ENCODE measurements around the gene LYPD6.

Gene LYPD6

GRCh38 chr2:149487189-149487588 lies 156.8 kb downstream of the LYPD6 start:
- H3K4me3 ChIP-seq (replicated peaks; ENCODE audit: insufficient read depth, low read length), result no peak overlapping the region
- no peak for DNase-seq (ENCODE audit: low read depth in 1 of 2, low spot score in 1 of 2)
- peaks cover 2% of the 10 kb centered on the region for H3K27me3 ChIP-seq (ENCODE audit: insufficient read depth, poor library complexity, severe bottlenecking)
- no peak overlapping the region for H3K27ac ChIP-seq (replicated peaks)
- no peak for TF ChIP-seq SPI1 (IDR thresholded peaks at IDR 0.05; ENCODE audit: borderline replicate concordance, low read depth)
- TF ChIP-seq GABPA (IDR thresholded peaks at IDR 0.05; ENCODE audit: low read depth), result no peak
- TF ChIP-seq POLR2AphosphoS5 (IDR thresholded peaks at IDR 0.05; ENCODE audit: low read depth), result no peak
- TF ChIP-seq REST (IDR thresholded peaks at IDR 0.05; ENCODE audit: insufficient replicate concordance, low read depth), result no peak

GRCh38 chr2:149488706-149489440 lies 158.5 kb downstream of the LYPD6 start:
- TF ChIP-seq CTCF (IDR thresholded peaks at IDR 0.05; ENCODE audit: insufficient read depth, low read length), result no peak
- no peak for TF ChIP-seq GABPA (IDR thresholded peaks at IDR 0.05; ENCODE audit: low read depth)
- TF ChIP-seq SPI1 (IDR thresholded peaks at IDR 0.05; ENCODE audit: borderline replicate concordance, low read depth), result no peak
- DNase-seq (ENCODE audit: low read depth in 1 of 2, low spot score in 1 of 2), result no peak
- Histone ChIP-seq H3K27ac (replicated peaks) (no peak overlapping the region), H3K4me3 (replicated peaks; ENCODE audit: insufficient read depth, low read length) (no peak overlapping the region), H3K27me3 (ENCODE audit: insufficient read depth, poor library complexity, severe bottlenecking) (peaks cover 2% of the 10 kb centered on the region)

- Histone ChIP-seq H3K27ac (replicated peaks) (no peak overlapping the region), H3K4me3 (replicated peaks; ENCODE audit: insufficient read depth, low read length) (no peak overlapping the region), H3K27me3 (ENCODE audit: insufficient read depth, poor library complexity, severe bottlenecking) (peaks cover 2% of the 10 kb centered on the region)
- no peak for DNase-seq (ENCODE audit: low read depth in 1 of 2, low spot score in 1 of 2)
- TF ChIP-seq REST (IDR thresholded peaks at IDR 0.05; ENCODE audit: insufficient replicate concordance, low read depth), result no peak
- TF ChIP-seq GABPA (IDR thresholded peaks at IDR 0.05; ENCODE audit: low read depth), result no peak
- no peak for TF ChIP-seq SPI1 (IDR thresholded peaks at IDR 0.05; ENCODE audit: borderline replicate concordance, low read depth)
- TF ChIP-seq CTCF (IDR thresholded peaks at IDR 0.05; ENCODE audit: insufficient read depth, low read length), result no peak
- no peak for TF ChIP-seq POLR2AphosphoS5 (IDR thresholded peaks at IDR 0.05; ENCODE audit: low read depth)
Measured at GRCh38 chr2:149489452-149489851, 159.1 kb downstream of the LYPD6 start.

- DNase-seq (ENCODE audit: low read depth in 1 of 2, low spot score in 1 of 2), result no peak
- Histone ChIP-seq H3K27me3 (ENCODE audit: insufficient read depth, poor library complexity, severe bottlenecking) (peaks cover 2% of the 10 kb centered on the region), H3K4me3 (replicated peaks; ENCODE audit: insufficient read depth, low read length) (no peak overlapping the region)
Measured at GRCh38 chr2:149490296-149490695, 159.9 kb downstream of the LYPD6 start.

More at GRCh38 chr2:149490296-149490695, 159.9 kb downstream of the LYPD6 start:
- no peak overlapping the region for H3K27ac ChIP-seq (replicated peaks)
- TF ChIP-seq SPI1 (IDR thresholded peaks at IDR 0.05; ENCODE audit: borderline replicate concordance, low read depth) (no peak), GABPA (IDR thresholded peaks at IDR 0.05; ENCODE audit: low read depth) (no peak), REST (IDR thresholded peaks at IDR 0.05; ENCODE audit: insufficient replicate concordance, low read depth) (no peak), CTCF (IDR thresholded peaks at IDR 0.05; ENCODE audit: insufficient read depth, low read length) (no peak), POLR2AphosphoS5 (IDR thresholded peaks at IDR 0.05; ENCODE audit: low read depth) (no peak)

Measured in HL-60 (cell line).